Sigmoid colon (tissue), 4 donors: Measurements from ENCODE around the gene AHNAK2.

Experiments used
- EP300 ChIP-seq, 4 donors: sonication (generic); formaldehyde crosslinking; IDR thresholded peaks; one replicate each; pipeline ENCODE4 v1.6.1; 2017; ENCODE audit warnings: antibody characterized with exemption in 4 of 4
- POLR2A ChIP-seq, 2 donors: fragments of 450-650 bp; IDR thresholded peaks; one replicate each; pipeline ENCODE4 v1.6.1; 2016; ENCODE audit warnings: antibody characterized with exemption in 2 of 2, mild to moderate bottlenecking in 2 of 2, moderate library complexity in 2 of 2
- TF ChIP-seq, protein P1 (sequence below), 4 experiments: fragments of 450-650 bp in 3 of 4; fragments of 200-600 bp in 1 of 4; IDR thresholded peaks; one replicate each; pipeline ENCODE4 v1.5.1; 2016 to 2019; ENCODE audit warnings: antibody characterized with exemption in 4 of 4, mild to moderate bottlenecking in 3 of 4, moderate library complexity in 2 of 4

DNA sequence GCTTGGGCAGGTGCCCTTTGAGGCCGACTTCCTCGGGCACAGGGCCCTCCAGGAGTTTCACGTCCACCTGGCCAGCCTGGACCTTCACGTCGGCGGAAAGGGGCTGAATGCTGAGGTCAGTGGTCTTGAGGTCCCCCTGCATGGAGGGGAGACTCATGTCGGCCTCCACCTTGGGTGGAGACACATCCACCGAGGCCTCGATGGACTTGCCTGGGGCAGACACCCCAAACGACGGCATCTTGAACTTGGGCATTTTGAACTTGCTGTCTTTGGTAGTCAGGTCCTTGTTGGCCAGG lies 29.5 kb downstream of the AHNAK2 start:
- TF ChIP-seq, protein P1, sequence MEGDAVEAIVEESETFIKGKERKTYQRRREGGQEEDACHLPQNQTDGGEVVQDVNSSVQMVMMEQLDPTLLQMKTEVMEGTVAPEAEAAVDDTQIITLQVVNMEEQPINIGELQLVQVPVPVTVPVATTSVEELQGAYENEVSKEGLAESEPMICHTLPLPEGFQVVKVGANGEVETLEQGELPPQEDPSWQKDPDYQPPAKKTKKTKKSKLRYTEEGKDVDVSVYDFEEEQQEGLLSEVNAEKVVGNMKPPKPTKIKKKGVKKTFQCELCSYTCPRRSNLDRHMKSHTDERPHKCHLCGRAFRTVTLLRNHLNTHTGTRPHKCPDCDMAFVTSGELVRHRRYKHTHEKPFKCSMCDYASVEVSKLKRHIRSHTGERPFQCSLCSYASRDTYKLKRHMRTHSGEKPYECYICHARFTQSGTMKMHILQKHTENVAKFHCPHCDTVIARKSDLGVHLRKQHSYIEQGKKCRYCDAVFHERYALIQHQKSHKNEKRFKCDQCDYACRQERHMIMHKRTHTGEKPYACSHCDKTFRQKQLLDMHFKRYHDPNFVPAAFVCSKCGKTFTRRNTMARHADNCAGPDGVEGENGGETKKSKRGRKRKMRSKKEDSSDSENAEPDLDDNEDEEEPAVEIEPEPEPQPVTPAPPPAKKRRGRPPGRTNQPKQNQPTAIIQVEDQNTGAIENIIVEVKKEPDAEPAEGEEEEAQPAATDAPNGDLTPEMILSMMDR (IDR thresholded peaks at IDR 0.05), result no peak
- no peak for TF ChIP-seq POLR2A (IDR thresholded peaks at IDR 0.05)
- TF ChIP-seq EP300 (IDR thresholded peaks at IDR 0.05), result no peak
